Amniotic epithelial cell (primary cell): ENCODE results near the gene APOA4.

Source experiments
- DNase-seq: peaks from one replicate; pipeline ENCODE4 v3.0.0-alpha.2; 2010; ENCODE audit warnings: low read depth

The APOA4 gene

DNA sequence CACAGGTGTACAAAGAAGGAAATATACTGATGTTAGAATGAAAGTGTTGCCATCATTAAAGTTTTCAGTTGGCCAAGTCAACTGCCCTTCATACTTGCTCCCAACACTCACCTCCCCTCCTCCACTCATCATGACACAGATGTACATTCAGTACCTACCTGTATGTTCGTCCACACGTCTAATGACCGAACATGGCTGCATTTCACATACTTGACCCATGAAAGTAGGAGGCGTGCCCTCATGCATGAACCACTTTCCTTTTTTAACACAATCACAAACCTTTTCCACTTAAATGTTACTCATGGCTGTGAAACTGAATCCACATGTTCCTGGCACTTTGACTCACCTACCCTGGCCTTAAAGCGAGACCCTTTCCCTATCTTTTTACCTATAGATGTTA is 47.1 kb downstream of the APOA4 start:
- DNase-seq = no peak

- no peak for DNase-seq
These were observed 48.4 kb downstream of the APOA4 start for GRCh38 chr11:116774661-116775060.

DNA sequence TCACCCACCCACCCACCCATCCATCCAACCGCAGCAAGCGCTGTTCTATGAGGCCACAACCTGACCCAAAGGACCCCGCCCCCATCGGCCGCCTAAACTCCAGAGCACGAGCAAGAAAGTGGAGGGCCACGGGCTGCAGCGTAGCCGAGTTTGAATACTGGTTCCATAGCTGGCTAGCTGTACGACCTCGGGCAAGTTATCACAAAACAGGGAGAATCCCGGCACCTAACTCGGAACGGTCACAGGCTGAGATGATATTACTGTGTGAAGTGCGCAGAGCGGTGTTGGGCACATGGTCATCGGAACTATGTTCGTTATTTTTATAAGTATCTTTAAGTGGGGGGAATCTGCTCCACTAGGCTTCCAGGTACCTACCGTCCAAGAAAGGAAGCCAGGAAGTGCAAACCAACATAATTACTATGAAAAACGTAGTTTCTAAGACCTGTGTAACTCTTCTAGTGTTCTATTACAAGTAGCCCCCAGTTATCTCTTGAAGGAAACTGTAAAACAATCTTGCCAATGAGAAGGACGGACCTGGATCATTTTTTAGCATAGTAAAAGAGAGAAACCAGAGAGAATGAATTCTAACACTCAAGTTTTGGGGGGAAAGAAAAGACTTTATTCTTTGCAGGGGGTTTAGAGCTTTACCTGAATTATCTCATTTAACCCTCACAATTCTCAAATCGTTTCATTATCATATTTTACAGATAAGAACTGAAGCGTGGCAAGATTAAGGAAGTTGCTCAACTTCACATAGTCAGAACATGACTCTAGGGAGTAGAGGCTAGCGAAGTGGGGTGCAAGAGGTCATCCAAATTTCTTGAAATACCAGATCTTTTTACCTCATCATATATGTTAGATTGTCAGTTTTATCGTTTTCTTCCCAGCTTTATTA is 49.7 kb downstream of the APOA4 start:
- DNase-seq = peak; percentile 59

GRCh38 chr11:116772443-116773202 is 50.5 kb downstream of the APOA4 start, which contains the start of gene BUD13:
Gene BUD13 (minus strand): TSS chr11:116772987. CDS start chr11:116772964, 23 bp downstream.
- peak; percentile 67 for DNase-seq

DNA sequence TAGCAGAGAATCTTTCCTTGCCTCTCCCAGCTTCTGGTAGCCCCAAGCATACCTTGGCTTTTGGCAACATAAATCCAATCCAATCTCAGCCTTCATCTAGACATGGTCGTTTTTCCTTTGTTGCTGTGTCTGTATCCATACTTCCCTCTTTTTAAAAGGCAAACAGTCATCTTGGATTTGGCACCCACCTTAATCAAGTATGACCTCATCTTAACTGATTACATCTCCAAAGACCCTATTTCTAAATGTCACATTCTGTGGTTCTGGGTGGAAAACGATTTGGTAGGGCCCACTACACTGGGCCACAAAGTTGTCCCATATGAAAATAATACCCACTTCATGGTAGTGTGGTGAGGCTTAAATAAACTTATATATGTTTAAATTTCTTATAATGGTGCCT is 51.2 kb downstream of the APOA4 start:
- no peak for DNase-seq
